Activated CD4-positive, CD25-positive, alpha-beta regulatory T cell treated with anti-CD3 and anti-CD28 coated beads, Interleukin-2, amount 50 U/mL, for 72 hours (primary cell): ENCODE data around the gene JPH3.
A peak's percentile ranks its signal among the peaks of the same experiment; 100 is the strongest.

Source experiments
- DNase-seq: peaks from one replicate; pipeline ENCODE4 v3.0.0; 2021

JPH3 gene

DNA sequence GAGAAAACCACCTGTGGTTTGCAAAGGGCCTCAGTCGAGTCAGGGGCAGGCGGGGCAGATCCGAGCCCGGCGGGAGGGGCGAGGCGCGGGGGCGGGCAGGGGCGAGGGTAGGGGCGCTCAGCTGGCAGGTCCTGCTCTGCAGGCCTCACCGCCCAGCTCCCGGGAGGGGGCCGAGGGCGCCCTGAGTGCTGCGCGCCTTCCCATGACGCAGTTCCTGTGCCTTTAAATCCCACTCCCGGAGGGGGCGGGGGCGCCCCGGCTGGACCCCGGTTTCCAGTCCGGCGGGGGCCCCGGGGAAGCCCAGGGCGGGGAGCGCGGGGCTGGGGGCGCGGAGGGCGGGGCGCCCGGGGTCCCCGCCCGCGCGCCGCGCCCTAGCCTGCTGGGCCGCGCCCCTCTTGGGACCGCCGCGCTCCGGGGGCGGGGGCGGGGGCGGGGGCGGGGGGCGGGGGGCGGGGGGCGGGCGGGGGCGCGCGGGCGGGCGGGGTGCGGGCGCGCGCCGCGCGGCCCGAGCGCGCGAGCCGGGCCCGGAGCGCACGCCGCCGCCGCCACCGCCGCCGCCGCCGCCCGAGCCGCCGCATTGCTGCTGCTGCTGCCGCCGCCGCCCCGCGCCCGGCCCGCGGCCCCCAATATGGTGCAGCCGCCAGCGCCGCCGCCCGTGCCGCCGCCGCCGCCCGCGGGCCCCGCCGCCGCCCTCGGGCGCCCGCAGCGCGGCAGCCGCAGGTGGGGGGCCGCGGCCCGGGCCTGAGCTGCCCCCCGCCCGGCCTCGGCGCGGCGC is at the start of gene JPH3:
Gene JPH3 (plus strand): TSS at position 508 of the 775 bp plus-strand sequence. CDS start 639 bp downstream, outside the sequence.
- no peak for DNase-seq

DNA sequence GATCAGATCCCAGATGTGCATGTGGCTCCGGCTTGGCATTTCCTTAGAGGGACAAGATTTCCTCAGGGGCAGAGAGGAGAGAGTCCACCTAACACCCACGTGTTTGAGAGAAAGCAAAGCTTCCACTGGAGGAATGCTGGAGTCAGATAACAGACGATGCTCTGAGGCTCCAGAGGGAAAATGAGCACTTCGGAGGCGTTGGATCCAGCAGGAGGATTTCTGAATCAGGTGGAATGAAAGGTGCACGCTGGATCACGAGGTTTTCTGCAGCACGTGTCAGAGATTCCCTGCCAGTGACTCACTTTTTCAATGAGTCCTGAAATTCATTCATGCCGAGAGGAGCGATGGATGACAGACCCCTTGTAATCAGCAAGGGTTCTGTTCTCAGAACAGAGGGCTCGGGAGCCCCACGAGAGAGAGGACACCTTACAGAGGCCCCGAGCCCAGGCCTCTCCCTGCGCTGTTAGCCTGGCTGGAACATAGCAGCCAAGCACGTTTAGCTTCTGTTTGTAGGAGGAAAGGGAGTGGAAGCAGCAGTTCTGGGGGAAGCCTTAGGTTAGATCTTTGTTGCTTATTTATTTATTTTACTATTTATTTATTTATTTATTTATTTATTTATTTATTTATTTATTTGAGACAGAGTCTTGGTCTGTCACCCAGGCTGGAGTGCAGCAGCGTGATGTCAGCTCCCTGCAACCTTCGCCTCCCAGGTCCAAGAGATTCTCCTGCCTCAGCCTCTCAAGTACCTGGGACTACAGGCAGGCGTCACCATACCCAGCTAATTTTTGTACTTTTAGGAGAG is 49.3 kb upstream of the JPH3 start:
- DNase-seq = no peak

DNA sequence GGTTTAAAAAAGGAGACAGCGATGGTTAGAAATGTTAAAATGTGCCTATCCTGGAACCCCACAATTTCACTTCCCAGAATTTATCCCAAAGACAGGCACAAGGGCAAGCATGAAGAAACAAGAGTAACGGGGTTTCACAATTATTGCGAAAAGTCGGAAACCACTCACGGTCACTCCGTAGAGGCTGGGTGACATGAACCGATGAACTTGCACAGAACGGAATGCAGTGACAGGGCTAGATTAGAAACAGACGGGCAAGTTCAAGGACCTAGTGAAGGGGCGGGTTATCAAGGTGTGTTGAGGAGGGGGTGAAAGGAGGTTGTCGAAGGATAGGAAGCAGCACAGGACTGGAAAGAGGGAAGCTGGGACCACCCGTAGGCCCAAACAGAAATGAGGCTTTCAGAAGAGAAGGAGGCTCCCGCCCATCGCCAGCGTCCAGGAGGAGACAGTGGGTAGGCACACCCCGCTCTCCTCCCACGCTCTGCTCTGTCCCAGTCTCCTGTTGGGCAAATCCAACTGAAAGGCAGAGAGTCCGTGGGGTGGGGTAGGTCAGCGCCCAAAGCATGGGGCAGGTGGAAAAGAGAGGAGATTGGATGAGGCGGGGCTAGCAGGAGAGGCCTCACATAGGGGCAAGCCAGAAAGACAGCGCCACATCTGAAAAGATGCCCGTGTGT is 47.4 kb upstream of the JPH3 start:
- DNase-seq = no peak

DNA sequence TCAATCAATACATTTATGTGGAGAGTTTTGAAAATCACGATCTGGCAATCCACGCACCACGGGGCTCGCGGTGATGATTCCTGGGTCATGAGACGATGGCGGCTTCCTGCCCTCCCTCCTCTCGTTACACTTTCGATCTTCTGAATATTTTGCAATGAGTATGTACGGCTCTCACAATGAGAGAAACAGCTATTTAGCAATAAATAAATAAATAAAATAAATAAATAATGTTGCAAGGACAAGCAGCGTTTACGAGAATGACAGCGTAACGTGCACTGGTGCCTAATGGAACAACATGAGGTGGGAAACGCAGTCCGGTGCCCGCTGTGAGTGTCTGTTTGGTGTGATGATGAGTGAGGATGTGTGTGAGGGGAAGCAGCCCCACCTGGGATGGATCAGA is 46.7 kb upstream of the JPH3 start:
- DNase-seq = no peak

DNA sequence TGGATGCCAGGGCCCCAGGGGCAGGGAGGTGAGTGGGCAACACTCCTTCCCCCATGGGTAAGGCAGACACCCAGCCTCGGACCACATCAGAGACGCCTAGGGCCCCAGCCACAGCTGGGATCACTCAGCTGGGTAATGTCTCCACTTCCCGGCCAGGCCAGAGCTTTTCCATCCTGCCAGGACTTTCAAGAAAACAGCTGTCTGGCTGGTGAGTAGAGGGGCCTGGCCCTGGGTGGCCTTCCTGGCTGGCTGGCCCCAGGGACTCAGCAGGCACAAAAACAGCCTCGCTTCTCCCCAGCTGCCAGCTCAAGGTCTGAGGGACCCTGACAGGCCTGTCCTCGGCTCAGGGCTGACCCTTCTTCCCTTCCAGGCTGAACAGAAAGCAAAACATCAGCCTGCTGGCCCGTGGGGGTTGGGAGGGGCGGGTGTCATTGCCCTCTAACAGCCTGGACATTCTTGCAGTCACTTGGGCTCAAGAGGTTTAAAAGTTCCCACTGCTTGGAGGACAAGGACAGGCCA is 45.3 kb upstream of the JPH3 start:
- DNase-seq = no peak

- DNase-seq = no peak
Measured at GRCh38 chr16:87558682-87559081, 43.6 kb upstream of the JPH3 start.

DNA sequence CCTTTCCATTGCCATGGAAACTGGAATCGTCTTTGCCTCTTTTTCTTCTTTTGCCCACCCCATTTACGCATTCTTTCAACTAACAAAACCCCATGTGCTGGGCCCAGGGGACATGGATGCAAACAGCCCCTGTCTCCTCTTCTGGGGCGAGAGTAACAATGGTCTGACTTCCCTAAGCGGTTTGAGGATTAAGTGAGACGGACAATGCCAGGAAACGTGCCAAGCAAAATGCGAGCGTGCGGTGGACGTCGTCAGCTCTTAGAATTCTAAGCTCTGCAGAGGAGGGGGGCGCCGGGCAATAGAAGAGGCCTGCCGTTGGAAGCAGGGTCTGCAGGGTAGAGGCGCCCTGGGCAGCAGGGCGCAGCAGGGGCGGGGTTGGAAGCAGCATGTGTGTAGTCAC is 42.4 kb upstream of the JPH3 start:
- DNase-seq = no peak

DNA sequence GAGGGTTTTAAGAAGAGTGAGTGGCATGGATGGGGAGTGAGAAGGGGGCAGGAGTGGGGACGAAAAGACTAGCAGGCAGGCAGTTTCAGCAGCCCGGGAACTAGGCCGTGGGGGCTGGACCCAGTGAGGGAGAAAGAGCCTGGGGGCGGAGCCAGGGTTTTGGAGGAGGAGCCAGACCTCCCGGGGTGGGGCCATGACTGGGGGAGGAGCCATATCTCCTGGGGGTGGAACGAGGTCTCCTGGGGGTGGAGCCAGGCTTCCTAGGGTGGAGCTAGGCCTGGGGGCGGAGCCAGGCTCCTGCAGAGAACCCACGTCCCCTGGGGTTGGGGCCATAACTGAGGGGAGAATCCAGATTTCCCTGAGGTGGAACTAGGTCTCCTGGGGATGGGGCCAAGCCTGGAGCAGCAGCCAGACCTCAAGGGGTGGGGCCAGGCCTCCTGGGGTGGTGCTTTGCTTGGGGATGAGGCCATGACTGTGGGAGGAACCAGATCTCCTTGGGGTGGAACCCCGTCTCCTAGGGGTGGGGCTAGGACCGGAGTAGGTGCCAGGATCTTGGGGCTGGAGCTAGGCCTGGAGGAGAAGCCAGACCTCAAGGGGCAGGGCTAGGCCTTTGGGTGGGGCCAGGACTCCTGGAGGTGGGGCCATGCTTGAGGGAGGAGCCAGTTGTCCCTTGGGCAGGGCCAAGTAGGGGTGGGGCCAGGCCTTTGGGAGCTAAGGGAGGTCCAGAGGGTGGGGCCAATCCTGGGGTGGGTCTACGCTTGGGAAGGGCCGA is 41.7 kb upstream of the JPH3 start:
- peak; percentile 54 for DNase-seq

GRCh38 chr16:87561200-87562105 is 40.9 kb upstream of the JPH3 start:
- DNase-seq = no peak

- DNase-seq = no peak
Measured at GRCh38 chr16:87562201-87562600, 40.1 kb upstream of the JPH3 start.

DNA sequence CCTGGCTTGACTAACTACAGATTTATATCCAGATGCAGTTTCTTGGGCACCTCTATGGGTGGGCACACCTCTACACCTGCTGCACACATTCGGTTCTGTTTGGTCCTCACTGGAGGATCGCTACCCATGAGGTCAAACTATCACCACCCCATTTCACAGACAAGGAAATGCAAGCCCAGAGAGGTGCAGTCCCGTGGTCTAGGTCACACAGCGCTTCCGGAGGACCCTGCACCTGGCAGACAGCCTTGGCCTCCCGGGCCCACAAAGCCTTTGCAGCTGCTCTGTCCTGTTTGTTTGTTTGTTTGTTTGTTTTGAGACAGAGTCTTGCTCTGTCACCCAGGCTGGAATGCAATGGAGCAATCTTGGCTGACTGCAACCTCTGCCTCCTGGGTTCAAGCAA is 39.3 kb upstream of the JPH3 start:
- DNase-seq = no peak

GRCh38 chr16:87563714-87564523 is 38.4 kb upstream of the JPH3 start:
- DNase-seq = no peak

- DNase-seq = no peak
Measured at GRCh38 chr16:87564524-87564778, 37.9 kb upstream of the JPH3 start.

DNA sequence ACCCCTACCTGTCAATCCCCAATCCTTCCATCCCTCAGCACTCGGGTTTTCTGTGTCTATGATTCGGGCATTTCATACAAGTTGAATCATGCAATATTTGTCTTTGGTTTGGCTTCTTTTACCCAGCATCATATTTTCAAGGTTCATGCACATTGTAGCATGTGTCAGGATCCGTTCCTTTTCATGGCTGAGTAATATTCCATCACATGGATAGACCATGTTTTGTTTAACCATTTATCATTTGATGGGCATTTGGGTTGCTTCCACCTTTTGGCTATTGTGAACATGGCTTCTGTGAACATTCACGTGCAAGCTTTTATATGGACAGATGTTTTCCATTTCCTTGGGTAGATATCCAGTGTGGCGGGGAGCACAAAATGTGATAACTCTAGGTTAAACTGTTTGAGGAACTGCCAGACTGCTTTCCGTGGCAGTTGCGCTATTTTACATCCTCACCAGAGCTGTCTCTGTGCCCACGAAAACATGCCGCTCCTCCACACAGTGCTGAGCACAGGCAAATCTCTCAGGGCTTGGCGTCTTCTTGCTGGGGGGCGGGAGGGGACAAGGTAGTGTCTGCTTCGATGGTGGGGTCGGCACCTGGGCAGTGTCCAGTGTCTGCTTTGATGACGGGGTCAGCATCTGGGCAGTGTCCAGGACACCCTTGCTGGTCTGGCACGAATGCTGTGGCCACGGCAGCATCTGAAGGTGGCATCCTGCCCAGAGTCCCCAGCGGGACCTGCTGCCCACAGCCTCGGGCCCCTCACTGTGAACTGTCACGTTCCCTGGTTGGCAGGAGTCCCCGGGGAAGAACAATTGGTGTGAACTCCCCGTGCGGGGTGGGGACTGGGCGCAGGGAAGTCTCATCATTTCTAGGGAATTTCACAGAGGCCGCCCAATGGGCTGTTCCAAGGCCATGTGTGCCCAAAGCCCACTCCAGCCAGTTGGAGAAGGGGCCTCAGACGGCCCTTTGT is 32.4 kb upstream of the JPH3 start:
- DNase-seq = no peak

- no peak for DNase-seq
Measured at GRCh38 chr16:87570572-87570937, 31.8 kb upstream of the JPH3 start.

DNA sequence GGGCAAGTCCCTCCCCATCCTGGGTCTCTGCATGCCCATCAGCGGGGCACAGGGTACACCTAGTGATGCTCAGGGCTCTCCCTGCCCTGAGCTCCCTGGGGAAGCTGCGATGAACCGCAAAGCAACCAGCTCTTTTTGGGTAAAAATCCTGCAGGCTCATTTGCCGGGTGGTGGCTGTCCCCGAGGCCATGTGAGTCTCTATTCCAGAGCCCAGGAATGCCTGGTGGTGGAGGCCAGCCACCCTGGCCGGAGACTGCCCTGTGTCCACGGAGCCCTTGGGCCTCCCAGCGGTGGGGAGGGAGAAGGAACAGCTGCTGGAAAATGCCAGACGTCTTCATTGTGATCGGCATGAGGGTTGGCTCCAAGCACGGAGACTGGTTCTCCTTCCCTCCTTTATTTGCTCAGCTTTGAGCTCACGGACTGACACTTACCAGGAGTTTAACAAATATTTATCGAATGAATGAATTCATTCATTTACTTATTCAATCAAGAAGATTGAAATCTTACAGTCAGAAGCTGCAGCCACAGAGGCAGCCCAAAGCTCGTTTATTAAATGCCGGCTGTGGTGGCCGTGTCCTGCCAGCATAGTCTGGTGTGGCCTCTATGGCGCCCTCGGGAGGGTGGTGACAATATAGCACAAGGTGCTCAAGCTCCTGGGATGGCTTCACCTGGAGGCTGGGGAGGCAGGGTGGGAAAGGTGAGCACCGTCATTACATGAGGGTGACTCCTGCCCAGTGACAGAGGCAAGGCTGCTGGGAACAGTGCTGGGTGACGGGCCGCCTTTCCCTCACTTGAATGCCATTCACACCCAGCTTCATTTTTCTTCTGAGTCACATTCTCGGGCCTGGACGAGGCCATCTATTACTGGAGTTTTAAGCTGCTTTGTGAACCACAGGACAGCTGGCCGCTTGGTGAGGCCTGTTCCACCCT is 31.1 kb upstream of the JPH3 start:
- no peak for DNase-seq

DNA sequence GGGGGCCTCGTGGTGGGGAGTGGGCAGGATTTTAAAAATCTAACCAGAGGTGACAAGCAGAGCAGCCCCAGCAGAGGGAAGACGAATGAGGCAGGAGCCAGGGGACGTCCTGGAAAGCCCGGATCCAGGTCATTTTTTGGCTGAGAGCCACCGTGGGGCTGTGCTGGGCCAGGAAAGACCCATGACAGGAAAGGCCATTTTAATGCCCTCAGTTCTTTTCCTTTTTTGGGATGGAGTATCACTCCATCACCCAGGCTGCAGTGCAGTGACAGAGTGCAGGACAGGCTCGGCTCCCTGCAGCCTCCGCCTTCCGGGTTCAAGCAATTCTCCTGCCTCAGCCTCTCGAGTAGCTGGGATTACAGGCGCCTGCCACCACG is 30.5 kb upstream of the JPH3 start:
- DNase-seq = no peak

DNA sequence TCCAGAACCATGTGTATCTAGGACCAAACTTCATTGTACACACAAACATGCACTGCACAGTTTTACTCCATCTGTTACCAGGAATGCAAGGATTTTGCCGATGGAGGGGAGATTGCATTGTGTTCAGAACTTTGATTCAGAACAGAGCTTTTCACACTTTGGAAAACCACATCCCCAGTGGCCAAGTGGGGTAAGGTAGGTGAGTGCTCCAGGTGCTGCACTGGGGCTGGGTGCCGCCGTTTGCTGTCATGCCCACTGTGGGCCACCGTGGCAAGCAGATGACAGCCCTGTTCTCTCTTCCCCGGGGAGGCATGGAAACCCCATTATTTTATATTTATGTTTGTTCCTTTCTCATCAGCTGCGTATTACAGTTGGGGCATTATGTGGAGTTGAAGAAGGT is 29.3 kb upstream of the JPH3 start:
- no peak for DNase-seq
